ENCODE data around the gene DMD. TPM values are rescaled to one million over a fixed set of nuclear protein-coding genes. Genes with fewer than 3 reads are reported as not detected.

The DMD gene
- total and polyA plus RNA-seq, 2 of the 8 experiments (the other 6 are each of a cell fraction or from before 2014, with no cell fraction given): 4.8 to 7.4 TPM

- 36% methylated on average over 4 of the region's 4 CpGs; no CpG with 5 or more reads in 1 of the 2 experiments for WGBS, 2 experiments (ENCODE audit: extremely low coverage in 1 of 2, insufficient coverage in 1 of 2, insufficient read length in 1 of 2, insufficient replicate concordance in 2 of 2, low coverage in 1 of 2, low lambda C conversion rate in 2 of 2, missing lambda C conversion rate in 1 of 2)
- Histone ChIP-seq H3K9ac (replicated peaks in 1 of 4; ENCODE audit: extremely low read depth in 1 of 4, low read depth in 3 of 4, low read length in 3 of 4) (no peak overlapping the region), H3K4me1 (replicated peaks in 1 of 4; ENCODE audit: control insufficient read depth in 3 of 4, insufficient read depth in 4 of 4, low read length in 3 of 4) (no peaks in the 10 kb centered on the region; a peak in 1 of 7 replicates), H2BK15ac (ENCODE audit: low read length) (no peak overlapping the region), H3K4me2 (ENCODE audit: insufficient read depth in 1 of 2, low read depth in 2 of 2, low read length in 2 of 2) (no peak overlapping the region; a peak in 1 of 4 replicates), H2AK5ac (ENCODE audit: low read depth, low read length) (no peak overlapping the region), H3K36me3 (ENCODE audit: control insufficient read depth in 2 of 4, insufficient read depth in 4 of 4, low read length in 3 of 4) (no peaks in the 10 kb centered on the region), H4K20me1 (replicated peaks in 1 of 2; ENCODE audit: control insufficient read depth in 1 of 2, insufficient read depth in 2 of 2, low read length in 2 of 2) (no peaks in the 10 kb centered on the region), H3K27me3 (replicated peaks in 1 of 4; ENCODE audit: control insufficient read depth in 3 of 4, extremely low read depth in 1 of 4, insufficient read depth in 3 of 4, low read length in 3 of 4) (no peaks in the 10 kb centered on the region), H4K5ac (ENCODE audit: insufficient read length, low read depth, low read length) (no peak overlapping the region), H2AFZ (ENCODE audit: low read length) (no peak overlapping the region), H2BK5ac (ENCODE audit: low read depth, low read length) (no peak overlapping the region), H3K56ac (replicated peaks; ENCODE audit: insufficient read length, low read depth, low read length) (no peak overlapping the region), H3K27ac (ENCODE audit: low read depth, low read length) (no peak overlapping the region), H3K79me2 (ENCODE audit: control insufficient read depth in 1 of 2, insufficient read depth in 2 of 2, low read length in 2 of 2) (no peaks in the 10 kb centered on the region), H3K14ac (ENCODE audit: insufficient read length) (no peak overlapping the region), H3K4me3 (ENCODE audit: extremely low read depth in 1 of 4, insufficient read depth in 2 of 4, low read depth in 3 of 4, low read length in 4 of 4) (no peak overlapping the region), H3K4ac (replicated peaks; ENCODE audit: insufficient read length, low read depth, low read length) (no peak overlapping the region), H4K91ac (replicated peaks; ENCODE audit: insufficient read length, low read length) (no peak overlapping the region), H3K18ac (ENCODE audit: extremely low read depth, low read length) (no peak overlapping the region), H2BK12ac (ENCODE audit: low read depth, low read length) (no peak overlapping the region), H2BK120ac (replicated peaks; ENCODE audit: low read depth, low read length) (no peak overlapping the region), H2BK20ac (ENCODE audit: low read length) (no peak overlapping the region), H3K79me1 (ENCODE audit: low read depth, low read length) (no peaks in the 10 kb centered on the region), H3K9me3 (ENCODE audit: insufficient read depth in 2 of 2, low read depth in 1 of 2, low read length in 1 of 2) (no peaks in the 10 kb centered on the region), H4K8ac (ENCODE audit: extremely low read depth, insufficient read depth, low read length) (no peak overlapping the region), H3K23ac (ENCODE audit: insufficient read length) (no peak overlapping the region), H3K23me2 (ENCODE audit: low read depth, low read length) (no peaks in the 10 kb centered on the region)
- POLR2A ChIA-PET (ENCODE audit: partially characterized antibody): no interaction called here
- peak; percentile 92 for FAIRE-seq
- CTCF ChIA-PET (ENCODE audit: partially characterized antibody): no interaction called here
- no peak for DNase-seq (ENCODE audit: low read depth in 1 of 2, low spot score in 2 of 2)
- TF ChIP-seq E2F6 (IDR thresholded peaks at IDR 0.05): no peak
- no peak for TF ChIP-seq CBX8 (IDR thresholded peaks at IDR 0.05; ENCODE audit: borderline replicate concordance, low read depth, low read length)
- TF ChIP-seq ATF3 (IDR thresholded peaks at IDR 0.05; ENCODE audit: insufficient read depth, low read depth, low read length): no peak
- TF ChIP-seq GTF2F1 (IDR thresholded peaks at IDR 0.05; ENCODE audit: borderline replicate concordance, low read depth, low read length): no peak
- TF ChIP-seq SP1 (IDR thresholded peaks at IDR 0.05; ENCODE audit: low read depth, low read length): no peak
- TF ChIP-seq CTBP2 (IDR thresholded peaks at IDR 0.05; ENCODE audit: borderline replicate concordance, insufficient read depth, insufficient read length, low read length): no peak
- no peak for TF ChIP-seq YY1 (IDR thresholded peaks at IDR 0.05; ENCODE audit: low read depth, low read length)
- no peak for TF ChIP-seq SIRT6 (IDR thresholded peaks at IDR 0.05; ENCODE audit: low read length)
- no peak for TF ChIP-seq JUN (IDR thresholded peaks at IDR 0.05; ENCODE audit: low read depth, low read length)
- no peak for TF ChIP-seq SP4 (IDR thresholded peaks at IDR 0.05; ENCODE audit: low read length)
- no peak for TF ChIP-seq JUND (IDR thresholded peaks at IDR 0.05; ENCODE audit: low read length)
- no peak for TF ChIP-seq SRF (IDR thresholded peaks at IDR 0.05; ENCODE audit: low read depth, low read length)
- no peak for TF ChIP-seq KDM5A (IDR thresholded peaks at IDR 0.05; ENCODE audit: low read length)
- no peak for TF ChIP-seq RBBP5 (IDR thresholded peaks at IDR 0.05; ENCODE audit: borderline replicate concordance, low read depth, low read length)
- TF ChIP-seq BACH1 (IDR thresholded peaks at IDR 0.05; ENCODE audit: low read length): no peak
Observed at GRCh38 chrX:31298916-31299315, 1912.4 kb downstream of the DMD start.

Measured in H1 (cell line).